ENCODE results near the gene NCAPG.
A peak's percentile ranks its signal among the peaks of the same experiment; 100 is the strongest.

The NCAPG gene

DNA sequence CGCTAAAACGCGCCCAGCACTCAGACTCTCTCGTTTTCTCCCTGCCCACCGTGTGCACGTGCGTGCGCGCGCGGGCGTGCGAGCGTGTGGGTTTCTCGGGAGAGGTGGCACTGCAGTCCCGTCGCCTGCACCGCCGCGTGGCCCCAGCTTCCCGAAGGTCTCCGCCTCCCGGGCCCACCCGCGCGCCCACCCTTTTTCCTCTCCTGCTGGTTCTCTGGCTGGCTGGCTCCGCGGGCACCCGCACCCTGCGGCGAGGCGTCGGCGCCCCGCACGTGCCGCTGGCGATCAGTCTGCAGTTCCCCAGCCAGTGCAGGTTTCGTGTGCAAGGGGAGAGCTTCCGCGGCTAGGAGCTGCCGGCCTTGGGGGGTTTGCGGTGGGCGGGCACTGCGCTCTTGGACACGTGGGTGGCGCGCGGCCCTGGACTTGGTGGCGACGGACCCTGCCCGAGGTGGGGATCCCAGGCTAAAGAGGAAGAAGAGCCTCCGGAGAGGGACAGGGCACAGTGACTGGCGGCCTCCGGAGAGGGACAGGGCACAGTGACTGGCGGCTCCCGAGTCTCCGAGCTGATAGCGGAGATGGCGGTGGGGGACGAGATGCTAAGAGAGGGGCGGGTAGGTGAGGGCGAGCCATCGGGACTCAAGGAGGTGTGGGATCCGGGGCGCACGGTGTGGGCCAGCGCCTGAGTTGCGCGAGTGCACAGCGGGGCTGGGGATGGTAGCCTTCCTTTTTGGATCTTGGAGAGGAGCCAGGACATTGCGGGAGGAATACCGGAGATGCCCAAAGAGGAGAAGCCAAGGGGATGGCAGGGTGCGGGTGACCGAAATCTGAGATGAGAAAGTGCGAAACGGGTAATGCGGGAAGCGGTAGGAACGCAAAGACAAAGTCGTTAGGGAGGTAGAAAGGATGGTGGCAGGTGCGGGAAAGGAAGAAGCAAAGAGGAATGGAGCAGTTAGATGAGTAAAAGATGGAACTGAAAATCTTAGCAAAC is 29.2 kb upstream of the NCAPG start, which contains the start of gene FAM184B:
Gene FAM184B (minus strand): TSS at position 322 of the 988 bp plus-strand sequence. CDS start 322 bp downstream, outside the sequence.
- TF ChIP-seq GABPA (IDR thresholded peaks at IDR 0.05; ENCODE audit: low read depth) (no peak), SPI1 (IDR thresholded peaks at IDR 0.05; ENCODE audit: borderline replicate concordance, low read depth) (no peak), POLR2AphosphoS5 (IDR thresholded peaks at IDR 0.05; ENCODE audit: low read depth) (no peak)
- TF ChIP-seq, protein P1, sequence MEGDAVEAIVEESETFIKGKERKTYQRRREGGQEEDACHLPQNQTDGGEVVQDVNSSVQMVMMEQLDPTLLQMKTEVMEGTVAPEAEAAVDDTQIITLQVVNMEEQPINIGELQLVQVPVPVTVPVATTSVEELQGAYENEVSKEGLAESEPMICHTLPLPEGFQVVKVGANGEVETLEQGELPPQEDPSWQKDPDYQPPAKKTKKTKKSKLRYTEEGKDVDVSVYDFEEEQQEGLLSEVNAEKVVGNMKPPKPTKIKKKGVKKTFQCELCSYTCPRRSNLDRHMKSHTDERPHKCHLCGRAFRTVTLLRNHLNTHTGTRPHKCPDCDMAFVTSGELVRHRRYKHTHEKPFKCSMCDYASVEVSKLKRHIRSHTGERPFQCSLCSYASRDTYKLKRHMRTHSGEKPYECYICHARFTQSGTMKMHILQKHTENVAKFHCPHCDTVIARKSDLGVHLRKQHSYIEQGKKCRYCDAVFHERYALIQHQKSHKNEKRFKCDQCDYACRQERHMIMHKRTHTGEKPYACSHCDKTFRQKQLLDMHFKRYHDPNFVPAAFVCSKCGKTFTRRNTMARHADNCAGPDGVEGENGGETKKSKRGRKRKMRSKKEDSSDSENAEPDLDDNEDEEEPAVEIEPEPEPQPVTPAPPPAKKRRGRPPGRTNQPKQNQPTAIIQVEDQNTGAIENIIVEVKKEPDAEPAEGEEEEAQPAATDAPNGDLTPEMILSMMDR (IDR thresholded peaks at IDR 0.05; ENCODE audit: insufficient read depth, low read length), result no peak
- TF ChIP-seq, protein P2, sequence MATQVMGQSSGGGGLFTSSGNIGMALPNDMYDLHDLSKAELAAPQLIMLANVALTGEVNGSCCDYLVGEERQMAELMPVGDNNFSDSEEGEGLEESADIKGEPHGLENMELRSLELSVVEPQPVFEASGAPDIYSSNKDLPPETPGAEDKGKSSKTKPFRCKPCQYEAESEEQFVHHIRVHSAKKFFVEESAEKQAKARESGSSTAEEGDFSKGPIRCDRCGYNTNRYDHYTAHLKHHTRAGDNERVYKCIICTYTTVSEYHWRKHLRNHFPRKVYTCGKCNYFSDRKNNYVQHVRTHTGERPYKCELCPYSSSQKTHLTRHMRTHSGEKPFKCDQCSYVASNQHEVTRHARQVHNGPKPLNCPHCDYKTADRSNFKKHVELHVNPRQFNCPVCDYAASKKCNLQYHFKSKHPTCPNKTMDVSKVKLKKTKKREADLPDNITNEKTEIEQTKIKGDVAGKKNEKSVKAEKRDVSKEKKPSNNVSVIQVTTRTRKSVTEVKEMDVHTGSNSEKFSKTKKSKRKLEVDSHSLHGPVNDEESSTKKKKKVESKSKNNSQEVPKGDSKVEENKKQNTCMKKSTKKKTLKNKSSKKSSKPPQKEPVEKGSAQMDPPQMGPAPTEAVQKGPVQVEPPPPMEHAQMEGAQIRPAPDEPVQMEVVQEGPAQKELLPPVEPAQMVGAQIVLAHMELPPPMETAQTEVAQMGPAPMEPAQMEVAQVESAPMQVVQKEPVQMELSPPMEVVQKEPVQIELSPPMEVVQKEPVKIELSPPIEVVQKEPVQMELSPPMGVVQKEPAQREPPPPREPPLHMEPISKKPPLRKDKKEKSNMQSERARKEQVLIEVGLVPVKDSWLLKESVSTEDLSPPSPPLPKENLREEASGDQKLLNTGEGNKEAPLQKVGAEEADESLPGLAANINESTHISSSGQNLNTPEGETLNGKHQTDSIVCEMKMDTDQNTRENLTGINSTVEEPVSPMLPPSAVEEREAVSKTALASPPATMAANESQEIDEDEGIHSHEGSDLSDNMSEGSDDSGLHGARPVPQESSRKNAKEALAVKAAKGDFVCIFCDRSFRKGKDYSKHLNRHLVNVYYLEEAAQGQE (IDR thresholded peaks at IDR 0.05; ENCODE audit: insufficient replicate concordance, low read depth), result no peak
- H3K4me3 ChIP-seq (replicated peaks; ENCODE audit: insufficient read depth, low read length), result peak within 1 kb of the TSS; percentile 10
- peaks cover 24% of the 10 kb centered on the region for H3K27me3 ChIP-seq (ENCODE audit: insufficient read depth, poor library complexity, severe bottlenecking)
- no peak for DNase-seq (ENCODE audit: low read depth in 1 of 2, low spot score in 1 of 2)
- H3K27ac ChIP-seq (replicated peaks), result no peak within 1 kb of the TSS

DNA sequence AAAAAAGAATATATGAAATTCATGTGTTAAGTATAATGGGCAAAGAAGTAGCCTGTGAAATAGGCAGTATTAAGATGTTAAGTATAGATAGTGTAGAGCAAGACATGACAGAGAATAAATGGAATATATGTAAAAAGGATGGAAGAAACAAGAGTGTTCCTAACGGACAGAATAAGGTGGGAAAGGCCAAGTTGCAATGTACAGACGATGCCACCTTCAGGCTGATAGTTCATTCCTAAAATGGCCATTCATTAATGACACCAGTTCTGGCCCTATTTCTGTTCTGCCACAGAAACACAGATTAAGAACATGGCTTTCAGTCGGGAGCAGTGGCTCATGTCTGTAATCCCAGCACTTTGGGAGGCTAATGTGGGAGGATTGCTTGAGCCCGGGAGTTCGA is 24.9 kb upstream of the NCAPG start:
- Histone ChIP-seq H3K4me3 (replicated peaks; ENCODE audit: insufficient read depth, low read length) (no peak overlapping the region), H3K27ac (replicated peaks) (no peak overlapping the region), H3K27me3 (ENCODE audit: insufficient read depth, poor library complexity, severe bottlenecking) (peaks cover 12% of the 10 kb centered on the region)
- no peak for DNase-seq (ENCODE audit: low read depth in 1 of 2, low spot score in 1 of 2)
- no peak for TF ChIP-seq GABPA (IDR thresholded peaks at IDR 0.05; ENCODE audit: low read depth)
- TF ChIP-seq, protein P1 (IDR thresholded peaks at IDR 0.05; ENCODE audit: insufficient read depth, low read length), result no peak
- no peak for TF ChIP-seq POLR2AphosphoS5 (IDR thresholded peaks at IDR 0.05; ENCODE audit: low read depth)
- no peak for TF ChIP-seq SPI1 (IDR thresholded peaks at IDR 0.05; ENCODE audit: borderline replicate concordance, low read depth)
- TF ChIP-seq, protein P2 (IDR thresholded peaks at IDR 0.05; ENCODE audit: insufficient replicate concordance, low read depth), result no peak

DNA sequence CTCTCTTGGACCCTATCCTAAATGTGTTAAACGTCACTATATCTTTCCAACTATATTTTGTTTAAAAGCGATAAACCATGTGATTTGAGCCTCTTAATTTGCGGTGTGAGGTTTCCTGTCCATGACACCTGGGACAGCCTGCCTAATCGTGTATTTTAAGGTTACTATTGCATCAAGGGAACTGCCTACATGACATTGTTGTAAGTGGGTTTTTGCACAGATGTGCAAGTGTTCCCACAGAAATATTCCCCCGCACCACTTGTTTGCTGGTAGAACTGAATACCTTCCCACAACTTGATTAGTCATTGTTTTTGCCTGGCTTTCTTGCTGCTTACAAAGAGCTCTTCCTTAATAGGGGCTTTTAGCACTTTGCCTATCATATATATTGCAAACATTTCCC is 24.2 kb upstream of the NCAPG start:
- H3K27me3 ChIP-seq (ENCODE audit: insufficient read depth, poor library complexity, severe bottlenecking), result peaks cover 6% of the 10 kb centered on the region
- DNase-seq (ENCODE audit: low read depth in 1 of 2, low spot score in 1 of 2), result no peak
- no peak overlapping the region for H3K4me3 ChIP-seq (replicated peaks; ENCODE audit: insufficient read depth, low read length)
- H3K27ac ChIP-seq (replicated peaks), result no peak overlapping the region
- TF ChIP-seq, protein P2 (IDR thresholded peaks at IDR 0.05; ENCODE audit: insufficient replicate concordance, low read depth), result no peak
- no peak for TF ChIP-seq POLR2AphosphoS5 (IDR thresholded peaks at IDR 0.05; ENCODE audit: low read depth)
- TF ChIP-seq SPI1 (IDR thresholded peaks at IDR 0.05; ENCODE audit: borderline replicate concordance, low read depth), result no peak

Data from HL-60 (cell line).